GM19099 (cell line): ENCODE measurements around the gene CCDC13.

ENCODE experiments used
- POLR2A ChIP-seq: IDR thresholded peaks from 3 replicates; pipeline ENCODE4 v1.6.1; 2011; ENCODE audit warnings: low read depth; ENCODE audit not compliant: insufficient read length; ENCODE audit errors: extremely low read depth

CCDC13 gene, protein sequence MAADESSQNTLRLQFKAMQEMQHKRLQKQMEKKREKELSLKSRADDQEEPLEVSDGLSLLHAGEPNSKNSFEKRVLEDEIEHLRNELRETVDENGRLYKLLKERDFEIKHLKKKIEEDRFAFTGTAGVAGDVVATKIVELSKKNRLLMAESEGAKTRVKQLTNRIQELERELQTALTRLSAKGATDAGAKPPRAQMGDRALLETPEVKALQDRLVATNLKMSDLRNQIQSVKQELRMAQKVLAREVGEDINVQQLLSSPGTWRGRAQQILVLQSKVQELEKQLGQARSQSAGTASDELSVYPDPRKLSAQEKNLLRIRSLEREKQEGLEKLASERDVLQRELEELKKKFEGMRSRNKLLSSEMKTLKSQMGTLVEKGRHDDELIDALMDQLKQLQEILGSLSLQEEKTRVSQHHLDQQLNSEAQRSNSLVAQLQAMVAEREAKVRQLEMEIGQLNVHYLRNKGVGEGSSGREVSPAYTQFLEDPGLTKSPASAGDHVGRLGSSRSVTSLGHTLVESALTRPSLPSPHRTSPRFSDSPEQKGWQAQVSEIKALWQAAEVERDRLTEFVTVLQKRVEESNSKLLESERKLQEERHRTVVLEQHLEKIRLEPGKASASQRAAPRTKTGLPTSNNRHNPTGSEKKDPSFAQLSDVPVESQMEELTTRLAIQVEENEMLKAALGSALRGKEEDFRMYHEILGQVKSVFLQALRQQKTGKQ

DNA sequence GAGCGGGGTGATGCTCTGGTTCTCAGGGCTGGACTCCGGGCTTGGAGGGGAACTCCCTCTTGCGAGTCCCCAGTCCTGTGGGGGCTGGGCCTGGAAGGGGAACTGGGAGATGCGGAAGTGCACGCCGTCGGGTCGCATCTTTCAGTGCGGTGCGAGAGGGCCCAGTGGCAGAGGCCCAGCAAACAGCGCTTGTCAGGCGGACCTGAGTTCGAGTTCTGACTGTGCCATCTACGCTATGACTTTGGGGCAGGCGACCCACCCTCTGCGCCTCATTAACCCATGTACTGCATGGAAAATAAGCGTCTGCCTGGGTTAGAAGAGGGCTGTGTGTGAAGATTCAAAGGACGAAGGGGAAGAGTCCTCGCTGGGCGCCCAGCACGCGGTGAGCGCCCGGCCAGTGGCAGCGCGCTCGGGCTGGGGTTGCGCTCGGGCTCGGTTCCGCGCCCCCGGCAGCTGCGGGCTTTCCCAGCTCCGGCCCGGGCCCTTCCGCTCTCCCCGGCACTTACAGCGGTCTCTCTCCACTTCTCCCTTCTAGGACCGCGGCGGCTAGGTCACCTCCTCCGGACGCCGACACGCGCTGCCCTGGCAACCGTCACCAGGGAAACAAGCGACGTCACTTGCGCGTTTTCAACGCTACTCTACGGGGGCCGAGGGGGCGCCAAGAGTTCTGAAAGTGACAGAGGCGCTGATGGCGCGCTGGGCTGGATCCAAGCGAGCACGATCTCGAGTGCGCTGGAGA is at the start of gene CCDC13:
Gene CCDC13 (minus strand): TSS at position 584 of the 739 bp plus-strand sequence. CDS start 14,908 bp downstream, outside the sequence.
- TF ChIP-seq POLR2A, result peak; percentile 78

GRCh38 chr3:42822828-42823227 is 49.8 kb upstream of the CCDC13 start:
- TF ChIP-seq POLR2A, result no peak

GRCh38 chr3:42820746-42821051 is 47.6 kb upstream of the CCDC13 start:
- no peak for TF ChIP-seq POLR2A

- no peak for TF ChIP-seq POLR2A
Measured at GRCh38 chr3:42819351-42819965, 46.4 kb upstream of the CCDC13 start.

DNA sequence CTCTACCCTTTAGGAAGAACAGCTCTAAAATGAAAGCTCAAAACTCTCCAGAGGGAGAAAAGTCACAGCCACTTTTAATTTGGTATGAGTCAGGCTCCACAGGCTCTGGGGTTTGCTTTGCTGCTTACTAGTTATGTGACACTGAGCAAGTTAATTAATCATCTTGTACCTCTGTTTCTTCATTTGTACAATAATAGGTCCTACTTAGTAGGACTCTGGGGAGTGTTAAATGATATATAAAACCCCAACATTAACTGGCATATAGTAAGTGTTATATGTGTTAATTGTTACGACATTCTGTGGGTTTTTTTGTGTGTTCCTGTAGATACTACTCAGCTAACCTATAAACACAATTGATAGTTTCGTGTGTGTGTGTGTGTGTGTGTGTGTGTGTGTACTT is 42.8 kb upstream of the CCDC13 start:
- no peak for TF ChIP-seq POLR2A

DNA sequence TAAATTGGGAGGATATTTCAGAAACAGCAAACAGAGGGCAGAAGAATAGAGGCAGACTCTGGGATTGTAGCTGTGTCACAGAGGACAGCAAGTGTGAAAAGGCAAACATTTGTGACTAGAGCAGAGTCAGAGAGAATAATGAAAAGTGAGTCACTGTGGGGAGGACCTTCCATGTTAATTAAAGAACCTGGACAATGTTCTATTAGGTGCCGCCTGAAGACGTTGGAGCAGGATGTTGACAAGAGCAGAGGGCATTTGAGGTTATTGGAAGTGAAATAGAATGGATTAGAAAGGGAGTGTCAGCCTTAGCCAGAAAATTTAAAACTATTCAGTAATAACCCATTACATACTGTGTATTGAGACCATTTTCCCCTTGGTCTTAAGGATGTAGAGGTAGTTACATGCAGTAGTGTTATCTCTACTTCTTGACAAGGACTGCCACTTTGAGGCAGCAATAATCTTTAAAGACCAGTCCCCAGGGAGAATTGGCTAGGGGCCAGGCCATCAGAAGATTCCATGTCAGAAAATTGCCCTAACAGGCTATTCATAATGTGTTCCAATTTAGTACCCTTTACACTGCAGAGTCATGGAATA is 42.0 kb upstream of the CCDC13 start:
- no peak for TF ChIP-seq POLR2A

- no peak for TF ChIP-seq POLR2A
Measured at GRCh38 chr3:42814246-42814645, 41.2 kb upstream of the CCDC13 start.

GRCh38 chr3:42809202-42809601 is 36.1 kb upstream of the CCDC13 start, which contains the start of gene ACKR2:
Gene ACKR2 (plus strand): TSS chr3:42809445. CDS start chr3:42864503, 55,058 bp downstream.
- no peak for TF ChIP-seq POLR2A

DNA sequence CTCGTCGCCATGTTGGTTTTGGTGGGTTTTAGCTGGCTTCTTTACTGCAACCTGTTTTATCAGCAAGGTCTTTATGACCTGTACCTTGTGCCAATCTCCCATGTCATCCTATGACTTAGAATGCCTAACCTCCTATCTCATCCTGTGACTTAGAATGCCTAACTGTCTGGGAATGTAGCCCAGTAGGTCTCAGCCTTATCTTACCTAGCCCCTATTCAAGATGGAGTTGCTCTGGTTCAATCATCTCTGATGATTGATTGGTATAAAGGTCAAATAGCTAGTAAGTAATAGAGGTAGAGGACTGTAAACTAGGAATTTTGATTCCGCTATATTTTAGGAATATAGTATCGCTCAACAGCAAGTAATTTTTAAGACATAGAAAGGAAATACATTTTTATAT is 34.9 kb upstream of the CCDC13 start:
- TF ChIP-seq POLR2A, result no peak

DNA sequence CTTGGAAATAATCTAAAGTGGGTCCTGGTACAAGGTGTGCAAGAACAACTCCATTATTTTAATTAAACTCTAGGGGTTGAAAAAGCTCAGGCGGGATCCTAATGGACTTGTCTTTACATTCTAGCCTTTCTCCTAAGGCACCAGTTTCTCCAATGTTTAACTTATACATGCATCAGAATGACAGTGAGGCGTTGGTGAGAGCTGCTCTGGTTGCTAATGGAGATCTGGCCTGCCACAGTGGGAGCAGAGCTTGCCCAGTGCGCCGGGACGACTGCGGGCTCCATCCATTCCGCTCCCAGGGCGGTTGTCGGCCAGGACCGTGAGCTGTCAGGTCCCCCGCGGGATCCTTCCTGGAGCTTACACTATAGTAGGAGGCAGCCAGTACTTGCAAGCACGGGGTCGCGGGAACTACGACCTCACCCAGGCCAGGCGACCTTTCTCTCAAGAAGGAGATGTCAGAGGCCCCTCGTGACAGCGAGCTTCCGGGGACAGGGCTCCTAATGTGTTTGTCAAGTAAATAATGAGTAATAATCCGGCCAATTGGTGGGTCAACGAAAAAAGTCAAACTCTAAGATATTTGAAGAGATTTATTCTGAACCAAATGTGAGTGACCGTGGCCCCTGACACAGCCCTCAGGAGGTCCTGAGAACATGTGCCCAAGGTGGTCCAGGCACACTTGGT is 32.2 kb upstream of the CCDC13 start:
- TF ChIP-seq POLR2A, result no peak

DNA sequence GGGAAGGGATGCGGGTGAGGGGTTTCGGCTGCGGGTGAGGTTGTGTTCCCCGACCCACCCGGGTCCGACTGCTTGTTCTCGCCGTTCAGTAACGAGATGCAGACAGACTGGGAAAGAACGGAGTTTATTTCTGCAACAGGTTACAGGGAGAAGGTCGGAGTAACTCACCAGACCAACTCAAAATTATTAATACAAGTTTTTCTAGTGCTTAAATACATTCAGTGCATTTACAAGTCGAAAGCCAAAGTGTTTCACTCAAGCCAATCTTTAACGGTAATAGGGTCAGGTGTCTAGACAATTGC is 31.7 kb upstream of the CCDC13 start:
- no peak for TF ChIP-seq POLR2A

GRCh38 chr3:42804106-42804830 is 31.2 kb upstream of the CCDC13 start, which contains the start of gene HIGD1A:
Gene HIGD1A (minus strand): TSS chr3:42804490. CDS start chr3:42794253, 10,237 bp downstream.
- TF ChIP-seq POLR2A, result peak; percentile 89

- TF ChIP-seq POLR2A, result no peak
Measured at GRCh38 chr3:42803414-42804105, 30.5 kb upstream of the CCDC13 start.

DNA sequence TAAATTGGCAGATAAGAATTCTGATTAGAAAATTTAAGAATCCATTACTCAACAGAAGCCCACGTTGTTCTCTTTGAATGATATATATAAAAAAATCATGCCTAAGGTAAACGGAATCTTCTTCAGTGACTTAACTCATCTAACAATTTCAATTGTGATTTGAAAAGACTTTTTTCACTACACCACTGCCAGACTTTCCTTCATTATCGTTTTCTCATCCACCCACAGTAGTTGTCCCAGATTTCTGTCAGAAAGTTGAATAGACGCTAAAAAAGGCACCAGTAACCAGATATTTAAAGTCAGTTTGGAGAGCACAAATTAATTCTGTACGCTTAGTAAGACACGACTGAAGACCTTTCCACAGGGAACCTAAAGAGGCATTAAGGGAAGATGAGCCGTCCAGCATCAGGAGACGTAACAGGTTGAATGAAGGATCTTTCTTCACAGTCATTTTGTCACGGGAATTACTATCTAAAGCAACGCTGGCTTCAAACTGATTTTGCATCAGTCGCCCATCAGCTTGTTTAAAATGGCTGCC is 29.9 kb upstream of the CCDC13 start:
- no peak for TF ChIP-seq POLR2A
